Measurements from ENCODE around the gene RBMXL3. TPM values are rescaled to one million over a fixed set of nuclear protein-coding genes. Genes with fewer than 3 reads are reported as not detected.

The RBMXL3 gene
- total RNA-seq, 1 experiment from 2014 or later: not detected

DNA sequence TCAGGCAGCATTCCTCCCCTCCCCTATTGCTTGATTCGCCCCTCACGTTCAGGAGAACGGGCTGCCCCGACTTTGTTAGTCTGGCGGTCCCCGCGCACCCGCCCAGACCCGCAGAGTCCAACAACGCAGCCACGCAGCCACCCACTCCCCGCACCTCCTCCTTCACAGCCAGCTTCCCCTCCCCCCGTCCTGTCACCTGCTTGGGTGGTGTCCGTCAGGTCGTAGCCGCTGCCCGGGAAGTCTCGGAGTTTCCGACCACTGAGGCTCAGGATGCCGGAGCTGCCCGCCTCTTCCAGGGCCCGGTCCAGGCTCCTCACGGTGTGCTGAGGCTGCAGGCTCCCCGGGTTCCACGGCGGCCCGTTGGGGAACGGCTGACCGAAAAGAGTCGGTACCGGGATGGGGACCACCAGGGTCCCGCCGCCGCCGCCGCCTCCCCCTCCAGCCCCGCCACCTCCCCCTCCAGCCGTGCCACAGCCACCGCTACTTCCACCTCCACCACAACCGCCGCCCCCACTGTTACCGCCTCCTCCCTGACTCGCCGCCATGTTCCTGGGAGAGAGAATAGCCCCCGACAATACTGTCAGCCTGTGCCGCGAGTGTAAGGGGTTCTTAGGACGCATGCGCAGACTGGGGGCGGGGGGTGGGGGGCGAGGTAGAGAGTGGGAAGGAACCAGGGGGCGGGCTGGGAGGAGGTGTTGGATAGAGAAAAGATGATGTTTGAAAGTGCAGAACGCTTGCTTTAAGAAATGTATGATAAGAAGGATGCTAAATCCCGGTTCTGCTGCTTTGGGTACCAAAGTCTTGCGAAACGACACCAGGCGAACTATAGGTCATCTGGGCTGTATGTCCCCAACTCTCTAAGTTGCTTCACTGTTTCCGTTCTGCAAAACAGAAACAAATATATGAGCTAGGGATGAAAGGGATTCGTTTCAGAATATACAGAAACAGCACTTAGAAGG is 44.6 kb downstream of the RBMXL3 start, which contains the start of gene LRCH2:
Gene LRCH2 (minus strand): TSS at position 600 of the 959 bp plus-strand sequence. CDS start 55 bp downstream, at position 545.
- Histone ChIP-seq H3K4me2 (ENCODE audit: insufficient read depth, insufficient read length, low read length) (peak within 1 kb of the TSS; percentile 62), H2BK15ac (ENCODE audit: low read depth, low read length) (no peak within 1 kb of the TSS), H4K91ac (ENCODE audit: insufficient read length, low read depth, low read length) (no peak within 1 kb of the TSS), H3K56ac (ENCODE audit: insufficient read length, low read depth, low read length) (no peak within 1 kb of the TSS), H2AK5ac (ENCODE audit: insufficient read length, low read length) (no peak within 1 kb of the TSS), H3K4ac (ENCODE audit: low read depth, low read length) (no peak within 1 kb of the TSS), H2BK5ac (ENCODE audit: insufficient read length, low read length) (no peak within 1 kb of the TSS), H3K79me1 (ENCODE audit: insufficient read depth, low read depth, low read length, poor library complexity, severe bottlenecking) (no peaks in the 10 kb centered on the region), H3K14ac (ENCODE audit: insufficient read depth, low read length) (no peak within 1 kb of the TSS), H2BK12ac (ENCODE audit: insufficient read length, low read depth, low read length) (no peak within 1 kb of the TSS), H3K27me3 (ENCODE audit: insufficient read depth, low read length) (no peaks in the 10 kb centered on the region; the same call in 1 of the 2 replicates), H3K9ac (ENCODE audit: extremely low read depth, insufficient read length, low read length) (peak within 1 kb of the TSS; percentile 38), H4K20me1 (ENCODE audit: control insufficient read depth, insufficient read depth, insufficient read length) (no peaks in the 10 kb centered on the region), H3K79me2 (ENCODE audit: insufficient read depth, low read length) (no peaks in the 10 kb centered on the region), H3T11ph (ENCODE audit: low read length) (no peak within 1 kb of the TSS), H3K23ac (ENCODE audit: insufficient read length, low read depth, low read length) (no peak within 1 kb of the TSS), H3K23me2 (ENCODE audit: insufficient read length, low read depth, low read length, poor library complexity, severe bottlenecking) (peaks cover 5% of the 10 kb centered on the region), H3K9me3 (ENCODE audit: control insufficient read depth, low read depth, low read length) (no peaks in the 10 kb centered on the region), H4K8ac (replicated peaks; ENCODE audit: insufficient read length, low read depth, low read length) (no peak within 1 kb of the TSS), H4K5ac (ENCODE audit: insufficient read length, low read depth, low read length) (no peak within 1 kb of the TSS), H2BK20ac (ENCODE audit: low read depth, low read length, poor library complexity, severe bottlenecking) (no peak within 1 kb of the TSS), H2BK120ac (ENCODE audit: low read depth, low read length, poor library complexity, severe bottlenecking) (no peak within 1 kb of the TSS), H3K4me1 (ENCODE audit: insufficient read depth, low read length) (peaks cover 2% of the 10 kb centered on the region; the same call in 1 of the 2 replicates), H2AFZ (ENCODE audit: low read length) (peak within 1 kb of the TSS; percentile 86), H3K27ac (ENCODE audit: insufficient read length, low read depth, low read length) (no peak within 1 kb of the TSS), H3K18ac (ENCODE audit: insufficient read length, low read depth, low read length) (no peak within 1 kb of the TSS)
- peak; percentile 69 for DNase-seq
- Mint-ChIP-seq H3K4me1 (peaks cover 37 to 53% of the 10 kb centered on the region in 2 experiments), H3K9me3 (no peaks in the 10 kb centered on the region), H3K36me3 (ENCODE audit: insufficient read depth in 1 of 3, low read depth in 3 of 3) (no peaks in the 10 kb centered on the region), H3K27me3 (ENCODE audit: low read depth) (peaks cover 36% of the 10 kb centered on the region), H3K4me3 (peak within 1 kb of the TSS; percentile 90 to 97), H3K27ac (peak within 1 kb of the TSS in 1 of 3 experiments; percentile 52; a peak in 1 of 7 replicates)
- no peak for TF ChIP-seq CTCF (conservative IDR thresholded peaks at IDR 0.05)
- no CpG with 5 or more reads among the region's 59 CpGs for WGBS (ENCODE audit: extremely low coverage, insufficient read length, low lambda C conversion rate)
